DND-41 (cell line): ENCODE data around the gene CASP6.

ENCODE experiments used
- ATAC-seq: fragments of 200-7000 bp; cut with Tn5 transposase; 3 replicates; pipeline ENCODE4 v1.9.1; 2021; ENCODE audit warnings: low read depth; ENCODE audit not compliant: insufficient read depth
- DNase-seq: peaks from one replicate; pipeline ENCODE4 v3.0.0-alpha.2; 2020
- H2AFZ ChIP-seq: 2 replicates; pipeline ENCODE4 v1.6.0; 2012; ENCODE audit warnings: low read depth, low read length
- H3K27ac ChIP-seq: 2 replicates; pipeline ENCODE4 v1.5.1; 2012; ENCODE audit warnings: low read length, inconsistent platforms
- H3K27me3 ChIP-seq: fragments of 200-600 bp; sonication (generic); 2 replicates; pipeline ENCODE4 v1.6.0; 2012; ENCODE audit warnings: low read length, mild to moderate bottlenecking, inconsistent platforms; ENCODE audit not compliant: insufficient read depth, poor library complexity
- H3K36me3 ChIP-seq: 2 replicates; pipeline ENCODE4 v1.5.1; 2012; ENCODE audit warnings: low read length, inconsistent platforms; ENCODE audit not compliant: insufficient read depth
- H3K4me1 ChIP-seq: 2 replicates; pipeline ENCODE4 v1.5.1; 2012; ENCODE audit warnings: mild to moderate bottlenecking, low read length; ENCODE audit not compliant: insufficient read depth
- H3K4me2 ChIP-seq: 2 replicates; pipeline ENCODE4 v1.6.0; 2012; ENCODE audit warnings: mild to moderate bottlenecking, moderate library complexity, low read length, inconsistent platforms; ENCODE audit not compliant: insufficient read depth
- H3K4me3 ChIP-seq, 2 experiments: fragments of 200-600 bp in 1 of 2; shearing (Covaris generic) in 1 of 2; 2 replicates each; pipeline ENCODE4 v1.5.1; 2012 to 2016; ENCODE audit warnings: inconsistent platforms in 2 of 2, low read length in 2 of 2, mild to moderate bottlenecking in 2 of 2, low read depth in 1 of 2, moderate library complexity in 1 of 2
- H3K79me2 ChIP-seq: 2 replicates; pipeline ENCODE4 v1.6.0; 2012; ENCODE audit warnings: low read length, inconsistent platforms; ENCODE audit not compliant: insufficient read depth
- H3K9ac ChIP-seq: 2 replicates; pipeline ENCODE4 v1.6.0; 2012; ENCODE audit warnings: low read depth, mild to moderate bottlenecking, inconsistent platforms, low read length, moderate library complexity
- H3K9me3 ChIP-seq: 2 replicates; pipeline ENCODE4 v1.5.1; 2012; ENCODE audit warnings: low read length, moderate library complexity, mild to moderate bottlenecking, inconsistent platforms; ENCODE audit not compliant: insufficient read depth, severe bottlenecking
- H4K20me1 ChIP-seq: 2 replicates; pipeline ENCODE4 v1.6.0; 2012; ENCODE audit warnings: low read length; ENCODE audit not compliant: insufficient read depth
- CTCF ChIP-seq: IDR thresholded peaks from 2 replicates; pipeline ENCODE4 v1.5.1; 2012; ENCODE audit warnings: borderline replicate concordance, low read length, moderate library complexity, mild to moderate bottlenecking; ENCODE audit not compliant: poor library complexity, severe bottlenecking; ENCODE audit errors: extremely low read depth
- EZH2 ChIP-seq: IDR thresholded peaks from 3 replicates; pipeline ENCODE4 v1.6.1; 2012; ENCODE audit warnings: borderline replicate concordance, low read depth, mild to moderate bottlenecking, moderate library complexity, low read length, inconsistent platforms; ENCODE audit not compliant: severe bottlenecking

The CASP6 gene

GRCh38 chr4:109735566-109736365 lies 32.5 kb upstream of the CASP6 start:
- no peak overlapping the region for H3K4me3 ChIP-seq
- TF ChIP-seq EZH2 (no peak), CTCF (no peak)
- no peak for DNase-seq
- no peak overlapping the region for H2AFZ ChIP-seq
- no peaks in the 10 kb centered on the region for H3K36me3 ChIP-seq
- no peak overlapping the region for H3K9ac ChIP-seq
- H3K4me2 ChIP-seq = no peak overlapping the region
- H3K4me1 ChIP-seq = no peaks in the 10 kb centered on the region
- ATAC-seq = no peak
- no peaks in the 10 kb centered on the region for H3K27me3 ChIP-seq
- H4K20me1 ChIP-seq = no peaks in the 10 kb centered on the region
- H3K9me3 ChIP-seq = no peaks in the 10 kb centered on the region
- H3K27ac ChIP-seq = no peak overlapping the region
- no peaks in the 10 kb centered on the region for H3K79me2 ChIP-seq

GRCh38 chr4:109733728-109734127 lies 30.5 kb upstream of the CASP6 start:
- no peak for ATAC-seq
- no peaks in the 10 kb centered on the region for H4K20me1 ChIP-seq
- no peak for DNase-seq
- no peaks in the 10 kb centered on the region for H3K27me3 ChIP-seq
- no peak overlapping the region for H3K4me3 ChIP-seq
- peaks cover 16% of the 10 kb centered on the region for H3K4me1 ChIP-seq
- no peak overlapping the region for H2AFZ ChIP-seq
- H3K4me2 ChIP-seq = no peak overlapping the region
- H3K9ac ChIP-seq = no peak overlapping the region
- no peaks in the 10 kb centered on the region for H3K79me2 ChIP-seq
- H3K9me3 ChIP-seq = no peaks in the 10 kb centered on the region
- H3K36me3 ChIP-seq = no peaks in the 10 kb centered on the region
- TF ChIP-seq CTCF = no peak
- TF ChIP-seq EZH2 = no peak
- no peak overlapping the region for H3K27ac ChIP-seq

GRCh38 chr4:109730619-109731545 lies 27.6 kb upstream of the CASP6 start:
- no peak for ATAC-seq
- H3K9me3 ChIP-seq = no peaks in the 10 kb centered on the region
- peaks cover 26% of the 10 kb centered on the region for H3K4me1 ChIP-seq
- TF ChIP-seq CTCF (no peak), EZH2 (no peak)
- H4K20me1 ChIP-seq = no peaks in the 10 kb centered on the region
- H3K27ac ChIP-seq = no peak overlapping the region
- no peaks in the 10 kb centered on the region for H3K36me3 ChIP-seq
- peak overlapping the region; percentile 98 for H2AFZ ChIP-seq
- no peak for DNase-seq
- H3K79me2 ChIP-seq = no peaks in the 10 kb centered on the region; the same call in 1 of the 2 replicates
- peak overlapping the region; percentile 99 for H3K4me2 ChIP-seq
- H3K4me3 ChIP-seq = peak overlapping the region in 1 of 2 experiments; percentile 98; a peak in 3 of 4 replicates
- no peaks in the 10 kb centered on the region for H3K27me3 ChIP-seq
- peak overlapping the region; percentile 74 for H3K9ac ChIP-seq
